Measurements from ENCODE around the gene KIAA0930. TPM values are rescaled to one million over a fixed set of nuclear protein-coding genes. Genes with fewer than 3 reads are reported as not detected.

Gene KIAA0930
- total and polyA plus RNA-seq, 2 donors (not counting 1 experiment from before 2014, with no cell fraction given) = 27.0 to 46.8 TPM

DNA sequence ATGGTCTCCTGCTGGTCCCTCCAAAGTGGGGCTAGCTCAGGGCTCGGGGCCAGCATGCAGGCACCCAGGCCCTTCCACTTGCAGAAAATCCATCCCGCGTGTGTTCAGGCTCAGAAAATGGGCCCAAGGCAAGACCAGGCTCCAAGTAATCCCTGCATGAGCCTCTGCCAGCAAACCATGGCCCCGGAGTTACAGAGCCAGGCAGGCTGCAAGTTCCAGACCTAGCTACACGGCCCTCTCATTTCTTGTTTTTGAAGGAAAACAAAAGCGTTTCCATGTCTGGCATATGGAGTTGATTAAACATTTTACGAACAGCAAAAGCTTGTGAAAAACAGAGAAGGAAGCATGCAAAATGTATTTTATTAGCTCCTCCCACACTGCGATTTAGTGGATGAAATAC, 29.7 kb downstream of the KIAA0930 start:
- no peak overlapping the region for H3K9ac ChIP-seq (ENCODE audit: low read length)
- ATAC-seq (ENCODE audit: low read depth) = no peak
- H3K4me2 ChIP-seq (replicated peaks; ENCODE audit: low read depth, low read length, poor library complexity, severe bottlenecking) = no peak overlapping the region
- Mint-ChIP-seq H3K4me3 (no peak overlapping the region), H3K27me3 (no peaks in the 10 kb centered on the region), H3K9me3 (ENCODE audit: insufficient read depth) (no peaks in the 10 kb centered on the region), H3K27ac (no peak overlapping the region), H3K4me1 (peaks cover 25% of the 10 kb centered on the region)
- H3K36me3 ChIP-seq (replicated peaks in 1 of 2; ENCODE audit: control extremely low read depth in 1 of 2, control insufficient read depth in 1 of 2, extremely low read depth in 1 of 2, insufficient read depth in 2 of 2, low read length in 1 of 2) = peaks cover 0 to 30% of the 10 kb centered on the region in 2 experiments
- H3K4me1 ChIP-seq (ENCODE audit: control insufficient read depth in 2 of 2, insufficient read depth in 2 of 2, low read length in 2 of 2) = peaks cover 6 to 17% of the 10 kb centered on the region in 2 donors
- H3K9me3 ChIP-seq (ENCODE audit: control extremely low read depth in 1 of 3, control insufficient read depth in 2 of 3, insufficient read depth in 1 of 3, low read length in 2 of 3) = peaks cover 0 to 3% (median 0%) of the 10 kb centered on the region in 3 donors
- ChIA-PET POLR2A (no interaction called here), CTCF (no interaction called here)
- no peak overlapping the region for H3K4me3 ChIP-seq (ENCODE audit: control extremely low read depth in 1 of 5, extremely low read depth in 1 of 5, insufficient read depth in 1 of 5, low read depth in 2 of 5, low read length in 4 of 5)
- peaks cover 22% of the 10 kb centered on the region for H3K79me2 ChIP-seq (ENCODE audit: control insufficient read depth, insufficient read depth, low read length)
- H2AFZ ChIP-seq (ENCODE audit: insufficient read depth, low read depth, low read length, poor library complexity, severe bottlenecking) = no peak overlapping the region
- peaks cover 23% of the 10 kb centered on the region for H4K20me1 ChIP-seq (ENCODE audit: control insufficient read depth, insufficient read depth, low read length, poor library complexity, severe bottlenecking)
- no peak overlapping the region for H3K27ac ChIP-seq (ENCODE audit: low read length in 2 of 2)
- intact Hi-C loops (cut with micrococcal nuclease) = no loop called here
- 95% methylated on average over 5 of the region's 8 CpGs for WGBS (ENCODE audit: insufficient coverage)
- TF ChIP-seq, protein P1, sequence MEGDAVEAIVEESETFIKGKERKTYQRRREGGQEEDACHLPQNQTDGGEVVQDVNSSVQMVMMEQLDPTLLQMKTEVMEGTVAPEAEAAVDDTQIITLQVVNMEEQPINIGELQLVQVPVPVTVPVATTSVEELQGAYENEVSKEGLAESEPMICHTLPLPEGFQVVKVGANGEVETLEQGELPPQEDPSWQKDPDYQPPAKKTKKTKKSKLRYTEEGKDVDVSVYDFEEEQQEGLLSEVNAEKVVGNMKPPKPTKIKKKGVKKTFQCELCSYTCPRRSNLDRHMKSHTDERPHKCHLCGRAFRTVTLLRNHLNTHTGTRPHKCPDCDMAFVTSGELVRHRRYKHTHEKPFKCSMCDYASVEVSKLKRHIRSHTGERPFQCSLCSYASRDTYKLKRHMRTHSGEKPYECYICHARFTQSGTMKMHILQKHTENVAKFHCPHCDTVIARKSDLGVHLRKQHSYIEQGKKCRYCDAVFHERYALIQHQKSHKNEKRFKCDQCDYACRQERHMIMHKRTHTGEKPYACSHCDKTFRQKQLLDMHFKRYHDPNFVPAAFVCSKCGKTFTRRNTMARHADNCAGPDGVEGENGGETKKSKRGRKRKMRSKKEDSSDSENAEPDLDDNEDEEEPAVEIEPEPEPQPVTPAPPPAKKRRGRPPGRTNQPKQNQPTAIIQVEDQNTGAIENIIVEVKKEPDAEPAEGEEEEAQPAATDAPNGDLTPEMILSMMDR (IDR thresholded peaks at IDR 0.05) = no peak
- no peak for TF ChIP-seq EZH2 (IDR thresholded peaks at IDR 0.05; ENCODE audit: borderline replicate concordance, insufficient read depth, low read depth, low read length, poor library complexity, severe bottlenecking)
- no peak for DNase-seq
- no peaks in the 10 kb centered on the region for H3K27me3 ChIP-seq (replicated peaks in 1 of 4; ENCODE audit: control extremely low read depth in 1 of 4, control insufficient read depth in 3 of 4, insufficient read depth in 4 of 4, low read length in 3 of 4)

GRCh38 chr22:45210577-45210976, 30.1 kb downstream of the KIAA0930 start:
- no peak overlapping the region for H3K9ac ChIP-seq (ENCODE audit: low read length)
- DNase-seq (no peak), ATAC-seq (ENCODE audit: low read depth) (no peak)
- no peak overlapping the region for H2AFZ ChIP-seq (ENCODE audit: insufficient read depth, low read depth, low read length, poor library complexity, severe bottlenecking)
- H3K9me3 ChIP-seq (ENCODE audit: control extremely low read depth in 1 of 3, control insufficient read depth in 2 of 3, insufficient read depth in 1 of 3, low read length in 2 of 3) = peaks cover 0 to 3% (median 0%) of the 10 kb centered on the region in 3 donors
- H3K9me3 Mint-ChIP-seq (ENCODE audit: insufficient read depth) = no peaks in the 10 kb centered on the region
- no peaks in the 10 kb centered on the region for H3K27me3 Mint-ChIP-seq
- H3K4me1 Mint-ChIP-seq = peaks cover 25% of the 10 kb centered on the region
- H3K4me3 ChIP-seq (ENCODE audit: control extremely low read depth in 1 of 5, extremely low read depth in 1 of 5, insufficient read depth in 1 of 5, low read depth in 2 of 5, low read length in 4 of 5) = no peak overlapping the region
- peaks cover 19% of the 10 kb centered on the region for H3K79me2 ChIP-seq (ENCODE audit: control insufficient read depth, insufficient read depth, low read length)
- no peaks in the 10 kb centered on the region for H3K27me3 ChIP-seq (replicated peaks in 1 of 4; ENCODE audit: control extremely low read depth in 1 of 4, control insufficient read depth in 3 of 4, insufficient read depth in 4 of 4, low read length in 3 of 4)
- ChIA-PET CTCF (no interaction called here), POLR2A (no interaction called here)
- TF ChIP-seq, protein P1 (IDR thresholded peaks at IDR 0.05) = no peak
- 97% methylated on average over 11 of the region's 11 CpGs for WGBS (ENCODE audit: insufficient coverage)
- H4K20me1 ChIP-seq (ENCODE audit: control insufficient read depth, insufficient read depth, low read length, poor library complexity, severe bottlenecking) = peaks cover 23% of the 10 kb centered on the region
- H3K27ac ChIP-seq (ENCODE audit: low read length in 2 of 2) = no peak overlapping the region
- no peak overlapping the region for H3K4me2 ChIP-seq (replicated peaks; ENCODE audit: low read depth, low read length, poor library complexity, severe bottlenecking)
- no peak overlapping the region for H3K27ac Mint-ChIP-seq
- H3K36me3 ChIP-seq (replicated peaks in 1 of 2; ENCODE audit: control extremely low read depth in 1 of 2, control insufficient read depth in 1 of 2, extremely low read depth in 1 of 2, insufficient read depth in 2 of 2, low read length in 1 of 2) = peaks cover 0 to 34% of the 10 kb centered on the region in 2 experiments
- H3K4me3 Mint-ChIP-seq = no peak overlapping the region
- intact Hi-C loops (cut with micrococcal nuclease) = no loop called here
- peaks cover 6 to 17% of the 10 kb centered on the region in 2 donors for H3K4me1 ChIP-seq (ENCODE audit: control insufficient read depth in 2 of 2, insufficient read depth in 2 of 2, low read length in 2 of 2)

All from B cell (primary cell).